GM18526 (cell line): ENCODE data around the gene LURAP1L.

Source experiments
- POLR2A ChIP-seq: IDR thresholded peaks from 3 replicates; pipeline ENCODE4 v1.6.1; 2011; ENCODE audit not compliant: insufficient read length; ENCODE audit errors: extremely low read depth

LURAP1L gene

GRCh38 chr9:12818431-12819000 lies 43.7 kb downstream of the LURAP1L start:
- TF ChIP-seq POLR2A: no peak

- TF ChIP-seq POLR2A: no peak
Measured at GRCh38 chr9:12819436-12820185, 44.8 kb downstream of the LURAP1L start.

DNA sequence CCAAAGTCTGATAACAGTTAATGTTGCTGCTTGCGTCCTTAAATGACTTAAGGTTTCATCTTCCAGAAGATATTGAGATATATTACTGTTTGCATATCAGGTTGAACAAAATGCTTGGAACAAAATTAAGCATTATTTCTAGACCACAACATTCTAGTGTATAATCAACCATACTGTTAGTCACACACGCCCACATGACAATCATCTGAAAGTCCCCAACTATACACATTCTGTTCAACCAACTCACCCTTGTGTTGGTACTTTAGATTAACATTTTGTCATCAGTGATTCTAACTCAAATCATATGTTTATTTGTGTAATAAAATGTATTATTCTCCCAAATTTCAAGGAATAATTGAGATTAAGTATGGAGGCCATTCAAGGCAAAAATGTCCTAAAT lies 47.3 kb downstream of the LURAP1L start:
- no peak for TF ChIP-seq POLR2A

GRCh38 chr9:12826924-12827565 lies 52.2 kb downstream of the LURAP1L start:
- TF ChIP-seq POLR2A: no peak

- no peak for TF ChIP-seq POLR2A
Measured at GRCh38 chr9:12833701-12834100, 58.9 kb downstream of the LURAP1L start.

GRCh38 chr9:12838546-12838945 lies 63.7 kb downstream of the LURAP1L start:
- no peak for TF ChIP-seq POLR2A

GRCh38 chr9:12843735-12844134 lies 68.9 kb downstream of the LURAP1L start:
- TF ChIP-seq POLR2A: no peak

DNA sequence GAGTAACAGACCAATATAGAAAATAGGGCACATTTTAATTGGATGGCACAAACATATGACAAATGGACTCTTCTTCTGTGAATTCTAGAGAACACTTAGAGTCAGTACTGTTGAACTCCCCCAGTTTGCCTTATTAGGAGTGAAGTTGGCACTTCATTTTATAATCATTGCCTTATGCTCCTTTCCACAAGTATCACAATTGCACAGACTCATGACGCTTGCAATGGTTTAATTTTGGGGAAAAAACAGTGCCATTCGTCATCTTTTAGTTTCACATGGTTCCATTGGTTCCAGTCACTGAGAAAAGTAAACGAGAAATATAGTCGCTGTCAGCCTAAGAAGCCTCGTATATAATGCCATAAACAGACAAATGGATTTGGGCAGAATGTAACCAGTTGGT lies 71.2 kb downstream of the LURAP1L start:
- TF ChIP-seq POLR2A: no peak

DNA sequence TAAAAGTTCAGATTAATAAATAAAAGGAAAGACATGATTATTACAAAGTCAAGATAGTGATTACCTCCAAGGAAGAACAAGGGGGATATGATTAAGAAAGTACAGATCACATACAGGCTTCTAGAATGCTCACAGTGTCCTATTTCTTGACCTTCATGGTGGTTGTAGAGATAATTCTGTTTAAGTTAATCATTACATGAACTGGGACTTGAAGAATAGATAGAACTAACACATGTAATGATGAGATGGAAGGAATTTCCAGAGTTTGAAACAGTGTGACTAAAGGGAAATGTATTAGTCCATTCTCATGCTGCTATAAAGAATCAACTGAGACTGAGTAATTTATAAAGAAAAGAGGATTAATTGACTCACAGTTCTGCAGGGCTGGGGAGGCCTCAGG lies 72.7 kb downstream of the LURAP1L start:
- no peak for TF ChIP-seq POLR2A

DNA sequence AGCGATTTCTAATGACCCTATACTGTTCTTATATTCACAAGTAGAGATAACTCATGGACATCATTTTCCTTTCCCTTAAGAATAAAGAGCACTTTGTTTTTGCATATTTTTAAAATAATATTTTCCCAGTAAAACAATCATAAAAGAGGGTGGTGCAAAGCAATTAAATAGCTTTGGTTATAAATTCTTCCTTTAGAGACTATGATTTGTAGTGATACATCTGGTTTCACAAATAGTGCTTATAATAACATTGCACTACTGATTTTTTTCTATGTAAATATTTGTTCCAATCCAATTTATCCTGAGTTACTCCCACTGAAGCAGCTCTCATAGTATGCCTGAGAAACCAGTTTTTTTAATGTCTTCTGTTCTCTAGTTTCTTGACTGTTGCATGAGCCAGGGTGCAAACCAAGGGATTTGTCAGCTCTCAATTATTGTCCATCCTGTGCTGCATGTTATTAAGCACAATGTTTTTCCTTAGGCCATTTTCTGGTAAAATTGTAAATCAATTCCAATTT lies 74.7 kb downstream of the LURAP1L start:
- TF ChIP-seq POLR2A: no peak

DNA sequence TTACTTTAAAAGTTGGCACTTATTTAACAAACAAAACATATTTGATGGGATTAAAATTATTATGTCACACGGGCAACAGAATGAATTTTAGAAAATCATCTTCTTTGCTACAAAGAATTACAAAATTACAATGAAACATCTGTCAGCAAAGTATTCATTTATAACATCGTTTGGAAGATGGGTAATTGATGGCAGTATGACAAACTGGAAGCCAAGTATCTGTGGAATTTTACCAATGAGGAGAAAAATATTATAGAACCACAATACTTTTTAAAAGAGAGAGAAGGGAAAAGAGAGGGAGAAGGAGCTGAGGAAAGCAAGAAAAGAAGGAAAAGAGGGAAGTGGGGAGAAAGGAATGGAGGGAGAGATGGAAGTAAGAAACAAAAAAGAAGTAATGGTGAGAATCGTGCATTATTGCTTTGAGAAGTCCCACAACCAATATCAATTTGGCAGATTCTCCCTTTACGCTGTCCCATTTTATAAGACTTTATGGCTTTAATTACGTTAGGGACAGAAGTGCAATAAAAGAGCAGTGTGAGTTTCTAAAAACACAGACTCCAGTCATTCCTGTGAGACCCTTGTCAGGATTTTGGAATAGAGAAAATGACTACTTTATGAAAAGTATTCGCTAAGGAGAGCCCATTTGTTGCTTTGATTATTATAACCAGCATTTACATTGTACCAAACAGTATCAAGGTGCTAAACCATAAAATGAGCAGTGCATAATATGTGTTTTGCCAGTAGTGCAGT lies 76.7 kb downstream of the LURAP1L start:
- no peak for TF ChIP-seq POLR2A

GRCh38 chr9:12853051-12853450 lies 78.2 kb downstream of the LURAP1L start:
- TF ChIP-seq POLR2A: no peak

DNA sequence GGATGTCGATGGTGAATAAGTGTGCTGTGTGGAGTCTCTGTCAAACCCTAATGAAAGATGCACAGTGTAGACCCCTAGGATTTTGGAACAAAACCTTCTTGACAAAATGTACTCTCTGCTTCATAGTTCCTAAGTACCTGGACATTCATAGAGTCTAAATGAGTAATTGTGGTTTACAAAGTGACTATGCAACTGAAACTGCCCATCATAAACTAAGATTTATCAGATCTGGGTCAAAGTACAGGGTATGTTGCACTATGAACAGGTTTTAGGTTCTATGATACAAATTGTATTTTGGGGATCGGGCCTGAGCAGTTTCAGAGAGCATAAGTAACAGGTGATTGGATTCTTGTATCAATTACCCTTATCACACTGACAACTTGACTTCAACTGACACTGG lies 79.4 kb downstream of the LURAP1L start:
- no peak for TF ChIP-seq POLR2A

DNA sequence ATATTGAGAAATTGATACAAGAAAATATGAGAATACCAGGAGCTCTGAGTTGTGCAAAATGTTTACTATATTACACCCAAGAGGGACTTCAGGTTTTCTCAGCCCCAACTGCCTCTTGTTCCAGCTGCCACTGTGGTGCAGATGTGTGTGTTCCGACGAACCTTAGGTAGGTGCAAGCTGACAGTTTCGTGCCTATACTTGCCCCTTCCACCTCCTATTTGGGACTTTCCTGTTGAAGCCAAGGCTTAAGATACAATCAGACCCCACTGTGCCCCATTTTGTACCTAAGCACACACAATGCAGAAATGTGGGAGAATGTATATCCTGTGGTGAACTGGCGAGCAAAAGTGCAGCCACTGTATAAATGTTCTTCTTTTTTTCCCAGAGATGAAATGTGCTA lies 80.2 kb downstream of the LURAP1L start:
- no peak for TF ChIP-seq POLR2A

- no peak for TF ChIP-seq POLR2A
Measured at GRCh38 chr9:12856603-12857002, 81.8 kb downstream of the LURAP1L start.
